ENCODE data around the gene GPC6.

The GPC6 gene

DNA sequence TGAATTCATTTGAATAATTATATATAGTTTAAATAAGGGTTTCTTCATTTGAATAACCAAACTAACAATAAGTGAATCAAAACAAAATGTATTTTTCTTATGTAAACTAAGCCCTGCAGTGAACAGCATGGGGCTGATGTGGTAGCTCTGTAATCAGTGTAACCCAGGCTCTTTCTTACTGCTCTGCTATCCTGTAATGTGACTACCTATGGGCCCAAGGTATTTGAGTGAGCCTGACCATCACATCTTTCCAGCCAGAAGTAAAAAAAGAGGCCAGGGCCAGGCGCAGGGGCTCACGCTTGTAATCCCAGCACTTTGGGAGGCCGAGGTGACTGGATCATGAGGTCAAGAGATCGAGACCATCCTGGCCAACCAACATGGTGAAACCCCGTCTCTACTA is 758.3 kb downstream of the GPC6 start:
- no peak for TF ChIP-seq CTCF (conservative IDR thresholded peaks at IDR 0.05)
- no peak overlapping the region for H3K27ac ChIP-seq

DNA sequence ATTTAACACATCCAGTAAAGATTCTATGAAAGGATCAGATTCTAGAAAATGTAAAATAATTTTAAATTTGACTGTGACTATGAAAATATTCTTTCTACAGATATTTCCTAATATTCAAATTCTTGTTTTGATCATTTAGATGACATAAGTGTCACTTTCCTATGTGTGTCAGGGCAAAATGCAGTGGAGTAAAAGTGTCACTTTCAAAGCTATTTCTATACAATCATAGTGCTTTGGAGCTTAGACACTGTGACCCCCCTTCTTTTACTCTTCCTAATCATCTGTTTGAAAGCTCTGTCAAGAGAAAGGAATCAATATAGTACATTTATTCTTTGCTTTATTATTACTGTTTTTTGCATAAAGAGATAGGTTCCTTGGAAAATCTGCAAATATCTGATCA is 760.9 kb downstream of the GPC6 start:
- no peak overlapping the region for H3K27ac ChIP-seq
- TF ChIP-seq CTCF (conservative IDR thresholded peaks at IDR 0.05) = no peak

DNA sequence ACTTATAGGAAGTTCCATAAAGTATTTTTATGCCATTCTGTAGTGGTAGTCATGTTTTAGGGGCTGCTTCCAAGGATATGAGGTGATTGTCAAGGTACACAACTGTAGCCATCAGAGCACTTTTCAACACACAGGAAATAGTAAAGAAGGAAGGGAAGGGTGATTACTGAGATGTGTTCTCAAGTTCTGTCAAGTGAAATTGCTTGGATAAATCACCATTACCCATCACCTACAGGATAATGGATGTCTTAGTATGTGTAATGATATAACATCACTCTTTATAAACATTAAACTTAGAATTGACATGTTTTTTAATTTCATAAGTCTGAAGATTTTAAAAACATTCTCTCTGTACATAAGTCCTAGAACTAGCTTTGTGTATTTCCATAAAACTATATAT is 765.0 kb downstream of the GPC6 start:
- no peak for TF ChIP-seq CTCF (conservative IDR thresholded peaks at IDR 0.05)
- H3K27ac ChIP-seq = no peak overlapping the region

- no peak overlapping the region for H3K27ac ChIP-seq
- TF ChIP-seq CTCF (conservative IDR thresholded peaks at IDR 0.05) = no peak
Observed at GRCh38 chr13:93996481-93996880, 769.9 kb downstream of the GPC6 start.

- no peak for TF ChIP-seq CTCF (conservative IDR thresholded peaks at IDR 0.05)
- H3K27ac ChIP-seq = no peak overlapping the region
Observed at GRCh38 chr13:94006296-94006695, 779.7 kb downstream of the GPC6 start.

DNA sequence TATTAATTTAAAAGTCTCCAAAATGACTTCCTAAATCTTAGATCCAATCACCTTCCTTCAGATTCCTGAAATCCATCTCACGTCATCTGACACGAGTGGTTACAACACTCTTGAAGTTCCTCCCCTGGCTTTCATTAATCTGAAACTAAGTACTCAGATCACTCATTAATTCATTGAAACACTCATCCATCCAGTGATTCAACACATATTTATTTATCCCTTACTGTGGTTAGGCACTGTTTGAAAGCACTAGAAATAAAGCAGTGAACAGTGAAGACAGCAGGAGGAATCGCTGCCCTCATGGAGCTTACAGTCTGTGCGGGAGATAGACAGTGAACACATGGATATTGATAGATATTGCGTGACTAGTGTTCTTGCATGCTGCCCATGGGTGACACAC is 780.5 kb downstream of the GPC6 start:
- H3K27ac ChIP-seq = no peak overlapping the region
- no peak for TF ChIP-seq CTCF (conservative IDR thresholded peaks at IDR 0.05)

- no peak for TF ChIP-seq CTCF (conservative IDR thresholded peaks at IDR 0.05)
- no peak overlapping the region for H3K27ac ChIP-seq
Observed at GRCh38 chr13:94009701-94010100, 783.1 kb downstream of the GPC6 start.

DNA sequence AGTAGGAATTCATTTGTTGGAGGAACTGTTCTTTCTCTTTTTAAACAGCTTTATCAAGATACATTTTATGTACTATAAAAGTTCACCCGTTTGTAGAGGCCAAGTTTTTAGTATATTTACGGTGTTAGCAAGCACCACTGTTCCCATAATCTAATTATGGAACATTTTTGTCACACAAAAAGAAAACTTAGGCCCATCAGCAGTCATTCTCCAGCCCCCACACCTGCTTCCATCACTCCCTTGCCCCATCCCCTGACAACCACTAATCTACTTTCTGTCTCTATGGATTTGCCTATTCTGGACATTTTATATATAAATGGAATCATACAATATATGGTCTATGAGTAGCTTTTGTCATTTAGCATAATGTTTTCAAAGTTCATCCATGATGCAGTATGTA is 787.9 kb downstream of the GPC6 start:
- no peak overlapping the region for H3K27ac ChIP-seq

More for the DNA sequence above, 787.9 kb downstream of the GPC6 start:
- TF ChIP-seq CTCF (conservative IDR thresholded peaks at IDR 0.05) = no peak
